Neural cell (in vitro differentiated cells): ENCODE data around the gene GLS.

Experiments
- EZH2 ChIP-seq: fragments of 200-600, 300-800 bp; shearing (Covaris generic), sonication (generic); IDR thresholded peaks from 2 replicates; pipeline ENCODE4 v1.6.1; 2014; ENCODE audit warnings: antibody characterized with exemption, low read length, borderline replicate concordance, mild to moderate bottlenecking; ENCODE audit not compliant: insufficient read depth, poor library complexity, severe bottlenecking
- POLR2AphosphoS5 ChIP-seq: IDR thresholded peaks from 2 replicates; pipeline ENCODE4 v1.6.1; 2012
- TF ChIP-seq, protein P1 (sequence below): fragments of 450-650 bp; IDR thresholded peaks from 2 replicates; pipeline ENCODE4 v1.5.1; 2014; ENCODE audit warnings: antibody characterized with exemption, mild to moderate bottlenecking, moderate library complexity; ENCODE audit not compliant: poor library complexity, severe bottlenecking

DNA sequence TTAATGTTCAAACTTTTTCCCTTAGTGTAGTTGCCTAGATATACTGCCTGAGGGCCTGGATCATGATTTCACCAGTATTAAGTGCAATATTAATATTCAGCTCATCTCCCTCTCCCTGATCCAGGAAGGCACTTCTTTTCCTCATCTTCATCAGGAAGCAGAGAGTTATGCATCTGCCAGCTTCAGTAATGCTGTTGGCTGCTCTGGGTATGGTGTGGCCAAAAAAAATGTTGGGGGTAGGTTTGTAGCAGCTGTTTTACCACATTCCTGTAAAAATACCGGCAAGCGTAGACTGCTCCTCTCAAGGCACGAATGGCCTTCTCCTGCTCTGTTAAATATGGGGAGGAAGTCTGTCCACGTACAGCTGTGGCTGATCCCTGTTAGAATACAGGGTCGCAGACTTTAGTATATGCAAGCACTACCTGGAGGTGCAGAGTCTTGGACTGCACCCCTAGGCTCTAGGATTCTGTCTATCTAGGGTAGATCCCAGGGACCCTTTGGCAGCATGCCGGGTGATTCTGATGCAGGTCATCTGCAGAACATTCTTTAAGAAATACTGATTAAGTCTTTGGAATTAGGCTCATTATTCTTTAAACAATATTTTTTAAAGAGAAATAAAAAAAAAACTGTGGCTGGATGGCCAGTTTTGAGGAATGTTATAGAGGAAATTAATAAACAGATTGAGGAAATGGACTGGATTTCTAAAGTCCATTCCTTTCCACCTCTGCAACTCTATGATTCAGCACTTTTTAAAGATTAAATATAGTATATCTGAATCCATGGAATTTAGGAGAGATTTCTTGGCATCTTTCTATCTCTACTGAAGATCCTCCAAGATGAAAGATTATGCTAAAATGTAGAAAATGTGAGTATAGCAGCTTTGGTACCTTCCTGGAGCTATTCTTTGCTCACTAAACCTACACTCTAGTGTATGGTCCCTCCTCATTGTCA, 21.0 kb upstream of the GLS start:
- TF ChIP-seq, protein P1, sequence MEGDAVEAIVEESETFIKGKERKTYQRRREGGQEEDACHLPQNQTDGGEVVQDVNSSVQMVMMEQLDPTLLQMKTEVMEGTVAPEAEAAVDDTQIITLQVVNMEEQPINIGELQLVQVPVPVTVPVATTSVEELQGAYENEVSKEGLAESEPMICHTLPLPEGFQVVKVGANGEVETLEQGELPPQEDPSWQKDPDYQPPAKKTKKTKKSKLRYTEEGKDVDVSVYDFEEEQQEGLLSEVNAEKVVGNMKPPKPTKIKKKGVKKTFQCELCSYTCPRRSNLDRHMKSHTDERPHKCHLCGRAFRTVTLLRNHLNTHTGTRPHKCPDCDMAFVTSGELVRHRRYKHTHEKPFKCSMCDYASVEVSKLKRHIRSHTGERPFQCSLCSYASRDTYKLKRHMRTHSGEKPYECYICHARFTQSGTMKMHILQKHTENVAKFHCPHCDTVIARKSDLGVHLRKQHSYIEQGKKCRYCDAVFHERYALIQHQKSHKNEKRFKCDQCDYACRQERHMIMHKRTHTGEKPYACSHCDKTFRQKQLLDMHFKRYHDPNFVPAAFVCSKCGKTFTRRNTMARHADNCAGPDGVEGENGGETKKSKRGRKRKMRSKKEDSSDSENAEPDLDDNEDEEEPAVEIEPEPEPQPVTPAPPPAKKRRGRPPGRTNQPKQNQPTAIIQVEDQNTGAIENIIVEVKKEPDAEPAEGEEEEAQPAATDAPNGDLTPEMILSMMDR, result no peak
- TF ChIP-seq EZH2, result no peak
- no peak for TF ChIP-seq POLR2AphosphoS5
